NCI-H510A treated with DMSO at 0.1 percent for 48 hours (cell line): ENCODE data around the gene DRC7.
"Not testable (repeated sequence)": the region's sequence is repeated elsewhere in the genome, so short reads cannot be mapped to it uniquely, and the experiment has no call there.

ENCODE experiments used
- DNase-seq: peaks from one replicate; lab custom pipeline; 2025; lab: John Stamatoyannopoulos, UW

DRC7 gene

DNA sequence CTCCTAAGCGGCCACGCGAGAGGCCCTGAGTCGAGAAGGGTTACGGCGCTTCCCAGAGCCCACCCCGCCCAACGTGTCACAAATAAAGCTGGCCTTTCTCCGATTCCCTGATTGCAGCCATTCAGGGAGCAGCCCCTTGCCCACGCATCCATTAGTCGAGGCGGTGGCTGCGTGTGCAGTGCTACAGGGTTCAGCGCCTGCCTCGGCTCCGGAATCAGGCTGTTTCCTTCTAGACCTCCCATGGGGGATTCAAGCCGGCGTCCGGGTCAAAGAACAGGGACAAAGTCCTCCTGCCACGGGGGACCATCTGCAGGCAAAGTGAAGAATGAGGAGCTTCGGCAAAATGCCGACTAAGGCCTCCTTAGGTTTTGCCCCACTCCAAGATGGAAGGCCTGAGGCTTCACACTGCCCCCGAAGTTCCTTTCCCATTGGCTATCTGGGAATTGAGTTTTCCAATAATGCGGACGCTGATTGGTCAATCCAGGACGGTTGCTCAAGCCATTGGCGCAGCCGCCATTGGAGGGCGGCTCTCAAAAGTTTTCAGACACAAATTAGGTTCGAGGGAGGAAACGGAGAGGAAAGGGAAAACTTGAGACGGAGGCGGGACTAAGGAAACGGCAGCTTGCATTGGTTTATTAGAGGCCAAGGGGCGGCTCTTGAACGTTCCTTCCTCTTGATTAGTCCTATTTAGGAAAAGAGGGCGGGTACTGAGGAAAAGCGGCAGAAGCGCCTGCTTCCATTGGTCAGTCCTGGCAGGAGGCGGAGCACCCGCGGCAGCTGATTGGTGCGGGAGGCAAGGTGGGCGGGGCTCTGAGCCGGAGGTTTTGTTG, 40.5 kb downstream of the DRC7 start:
- peak; percentile 99 for DNase-seq

DNA sequence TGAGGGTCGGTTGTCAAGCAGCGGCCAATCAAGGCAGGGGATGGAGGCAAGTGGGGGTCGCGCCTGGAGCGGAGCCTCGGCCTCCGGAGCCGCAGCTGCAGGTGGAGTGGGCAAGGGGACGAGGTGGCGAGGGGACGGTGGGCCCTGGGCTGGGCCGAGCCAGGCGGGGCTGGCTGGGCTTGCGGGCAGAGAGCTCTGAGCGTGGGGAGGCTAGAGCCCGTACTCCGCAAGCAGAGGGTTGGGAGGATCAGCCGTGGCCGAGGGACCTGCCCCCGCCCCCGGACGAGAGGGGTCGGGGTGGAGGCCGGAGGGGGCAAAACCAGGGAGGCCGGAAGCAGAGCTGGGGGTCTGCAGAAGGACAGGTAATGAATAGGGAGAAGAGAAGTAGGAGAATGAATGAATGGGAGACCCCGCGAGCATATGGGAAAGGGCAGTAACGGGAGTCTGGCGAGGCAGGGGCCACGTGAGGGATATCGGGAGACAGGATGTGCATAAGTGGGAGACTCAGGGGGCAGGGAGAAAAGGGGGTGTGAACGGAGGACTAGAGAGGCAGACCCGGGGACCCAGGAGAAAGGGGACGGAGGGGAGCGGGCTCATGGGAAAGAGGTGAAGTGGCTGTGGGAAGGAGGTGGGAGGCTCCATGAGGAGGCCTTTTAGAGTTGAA, 41.3 kb downstream of the DRC7 start, which contains the start of gene KATNB1:
Gene KATNB1 (plus strand): TSS at position 16 of the 664 bp plus-strand sequence. CDS start 1,474 bp downstream, outside the sequence.
- DNase-seq = peak; percentile 38

DNA sequence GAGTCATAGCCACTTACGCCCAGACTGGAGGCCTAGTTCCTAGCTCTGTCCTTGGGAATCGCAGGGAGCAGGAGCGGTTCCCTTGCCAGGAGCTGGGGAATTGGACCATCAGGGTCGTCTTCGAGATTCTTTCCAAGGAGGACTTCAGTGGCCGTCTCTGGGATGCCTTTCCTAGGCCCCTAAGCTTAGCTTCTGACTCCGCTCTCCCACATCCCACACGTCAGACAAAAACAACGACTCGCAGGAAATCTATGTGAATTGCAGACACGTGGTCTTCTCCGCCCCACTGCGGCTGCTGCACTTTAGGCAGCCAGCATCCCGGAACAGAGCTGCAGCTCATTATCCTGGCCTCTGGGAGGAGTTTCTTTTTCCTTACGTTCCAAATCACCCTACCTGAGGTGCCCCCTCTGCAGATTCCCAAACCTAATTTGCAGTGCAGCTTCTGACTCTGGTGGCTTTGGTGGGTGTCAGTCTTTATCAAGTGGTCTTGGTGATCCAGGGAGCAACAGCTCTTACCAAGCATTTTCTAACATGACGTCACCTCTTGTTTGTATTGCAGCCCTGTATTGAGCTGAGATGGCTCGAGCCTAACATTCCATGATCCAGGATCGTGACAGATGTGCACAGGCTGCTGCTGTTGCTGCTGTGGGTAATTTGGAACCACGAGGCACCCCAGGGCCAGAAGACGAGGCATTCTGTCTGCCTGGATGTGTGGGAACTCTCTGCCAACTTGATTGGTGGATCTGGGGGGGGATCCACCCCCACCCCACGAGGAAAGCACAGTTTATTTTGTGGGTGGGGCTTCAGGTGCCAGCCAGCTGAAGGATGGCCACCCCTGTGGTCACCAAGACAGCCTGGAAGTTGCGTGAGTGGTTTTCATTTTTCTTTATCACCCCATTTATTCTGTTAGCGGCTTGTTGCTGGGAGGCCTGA, 42.1 kb downstream of the DRC7 start:
- peak; percentile 88 for DNase-seq

DNA sequence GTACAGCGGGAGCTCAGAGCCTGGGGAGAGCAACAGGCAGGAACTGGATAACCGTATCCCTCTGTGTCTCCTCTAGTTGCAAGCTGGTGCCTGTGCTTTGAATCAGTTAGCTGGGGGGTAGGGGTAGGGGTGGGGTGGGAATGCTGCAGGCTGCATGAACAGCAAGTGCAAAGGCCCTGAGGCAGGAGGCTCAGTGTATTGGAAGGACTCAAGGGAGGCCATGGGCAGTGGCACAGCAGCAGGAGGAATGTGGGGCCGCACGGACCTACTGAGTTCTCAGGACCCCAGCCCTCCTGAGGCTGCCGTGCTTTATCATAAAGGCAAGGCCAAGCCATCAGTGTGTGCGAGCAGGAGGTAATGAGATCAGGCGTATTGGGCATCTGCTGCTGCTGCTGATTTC, 44.2 kb downstream of the DRC7 start:
- no peak for DNase-seq

DNA sequence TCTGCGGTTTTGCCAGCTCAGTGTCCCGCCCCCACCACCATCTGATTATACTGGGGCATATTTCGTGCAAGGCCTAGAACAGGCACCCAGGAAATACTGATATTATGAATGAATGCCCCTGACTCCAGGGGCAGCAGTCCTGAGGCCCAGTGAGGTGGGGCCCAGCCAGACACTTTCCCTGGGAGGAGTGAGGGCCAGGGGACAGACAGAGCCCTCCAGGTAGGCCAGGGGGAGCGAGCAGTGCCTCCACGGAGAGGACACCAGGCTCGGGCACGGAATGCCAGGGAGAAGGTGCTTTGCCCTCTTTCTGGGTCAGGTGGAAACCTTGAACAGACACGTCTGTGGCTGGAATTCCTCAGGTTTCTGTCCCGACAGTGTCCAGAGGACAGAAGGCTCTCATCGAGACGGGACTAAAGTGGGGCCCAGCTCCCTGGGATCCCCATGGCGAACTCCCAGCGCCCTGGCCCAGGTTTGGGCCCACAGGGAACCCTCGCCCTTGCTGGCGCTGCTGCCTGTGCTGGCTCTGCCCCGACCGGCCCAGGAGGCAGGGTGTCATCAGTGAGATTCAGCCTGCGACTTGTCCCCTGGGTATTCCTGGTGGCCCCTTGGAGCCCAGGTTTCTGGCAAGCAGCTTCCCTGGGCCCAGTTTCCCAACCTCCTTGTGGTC, 45.3 kb downstream of the DRC7 start:
- DNase-seq = no peak

DNA sequence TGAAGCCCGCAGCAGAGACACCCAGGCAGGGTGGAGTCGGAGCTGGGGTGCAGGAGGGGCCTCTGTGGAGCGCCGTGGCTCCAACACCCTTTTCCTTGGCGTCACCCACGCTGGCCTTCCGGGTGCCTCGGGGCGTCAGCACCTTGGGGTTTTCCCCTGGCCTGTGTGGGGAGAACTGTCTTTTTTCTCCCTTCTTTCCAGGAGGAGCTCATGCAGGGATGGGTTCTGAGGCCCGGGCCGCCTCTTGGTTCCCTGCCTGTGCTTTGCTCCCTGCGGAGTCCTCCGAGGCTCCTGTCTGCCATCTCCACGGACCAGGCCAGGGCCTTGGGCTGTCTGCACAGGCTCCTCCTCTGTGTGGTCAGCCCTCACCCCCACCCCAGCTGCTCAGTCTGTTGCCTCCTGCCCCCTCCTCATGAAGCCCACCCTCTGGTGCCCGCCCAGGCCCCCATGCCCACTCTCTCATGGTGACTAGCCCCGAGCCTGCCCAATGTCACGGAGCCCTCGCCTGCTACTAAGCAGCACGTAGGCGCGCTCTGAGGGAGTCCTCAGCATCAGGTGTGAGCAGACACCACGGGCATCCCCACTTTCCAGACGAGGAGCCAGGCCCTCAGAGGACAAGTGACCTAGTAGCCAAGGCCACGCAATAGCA, 45.9 kb downstream of the DRC7 start:
- no peak for DNase-seq

DNA sequence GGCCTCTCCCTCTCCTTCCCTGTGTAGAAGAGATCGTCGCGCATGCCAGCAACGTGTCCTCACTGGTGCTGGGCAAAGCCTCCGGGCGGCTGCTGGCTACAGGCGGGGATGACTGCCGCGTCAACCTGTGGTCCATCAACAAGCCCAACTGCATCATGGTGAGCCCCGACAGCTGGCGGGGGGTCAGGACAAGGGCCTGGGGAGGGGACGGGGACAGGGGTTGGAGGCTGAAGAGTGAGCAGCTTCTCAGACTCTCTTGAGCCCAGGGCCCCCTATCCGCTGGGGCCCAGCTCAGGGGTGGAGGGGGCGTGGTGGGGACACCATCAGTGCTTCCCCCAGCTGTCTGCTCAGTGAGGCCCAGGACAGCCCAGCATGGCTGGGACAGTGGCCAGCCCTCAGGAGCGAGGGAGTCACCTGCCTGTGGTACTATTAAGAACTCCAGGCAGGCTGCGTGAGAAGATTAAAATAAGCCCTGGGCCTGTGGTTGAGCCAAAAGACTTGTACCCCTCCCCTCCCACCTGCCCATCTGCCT, 47.1 kb downstream of the DRC7 start:
- DNase-seq = no peak

DNA sequence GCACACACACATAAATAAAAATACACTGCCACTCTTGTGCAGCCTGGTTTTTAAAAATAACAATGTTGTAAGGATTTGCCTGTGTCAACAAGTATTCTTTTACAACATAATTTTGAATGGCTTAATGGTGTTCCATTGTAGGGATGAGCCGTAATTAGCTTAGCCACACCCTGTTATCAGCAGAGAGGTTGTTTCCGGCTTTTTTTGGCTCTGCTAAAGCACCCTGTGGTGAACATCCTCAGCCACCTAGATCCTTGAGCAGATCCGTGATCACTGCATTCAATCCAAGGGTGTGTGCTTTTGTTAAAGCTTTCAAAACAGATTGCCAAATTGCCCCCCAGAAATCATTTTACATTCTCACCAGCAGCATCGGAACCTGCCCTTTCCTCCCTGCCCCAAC, 47.9 kb downstream of the DRC7 start:
- no peak for DNase-seq

DNA sequence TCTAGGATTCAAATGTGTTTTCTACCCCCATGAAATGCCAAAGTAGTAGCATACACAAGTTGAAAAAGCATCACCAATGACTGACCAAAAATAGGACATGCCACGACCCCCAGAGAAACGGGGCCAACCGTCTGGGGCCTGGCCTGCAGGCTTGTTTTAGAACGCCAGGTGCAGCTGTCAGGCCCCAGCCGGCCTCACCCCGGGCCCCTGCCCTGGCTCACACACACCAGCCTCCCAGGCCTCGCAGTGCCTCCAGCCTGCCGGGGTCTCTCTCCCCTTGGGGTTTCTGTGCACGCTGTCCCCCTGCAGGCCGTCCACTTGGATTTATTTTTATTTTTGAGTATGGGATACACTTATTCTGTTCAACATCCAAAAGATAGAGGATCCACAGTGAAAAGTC, 48.9 kb downstream of the DRC7 start:
- DNase-seq = no peak

DNA sequence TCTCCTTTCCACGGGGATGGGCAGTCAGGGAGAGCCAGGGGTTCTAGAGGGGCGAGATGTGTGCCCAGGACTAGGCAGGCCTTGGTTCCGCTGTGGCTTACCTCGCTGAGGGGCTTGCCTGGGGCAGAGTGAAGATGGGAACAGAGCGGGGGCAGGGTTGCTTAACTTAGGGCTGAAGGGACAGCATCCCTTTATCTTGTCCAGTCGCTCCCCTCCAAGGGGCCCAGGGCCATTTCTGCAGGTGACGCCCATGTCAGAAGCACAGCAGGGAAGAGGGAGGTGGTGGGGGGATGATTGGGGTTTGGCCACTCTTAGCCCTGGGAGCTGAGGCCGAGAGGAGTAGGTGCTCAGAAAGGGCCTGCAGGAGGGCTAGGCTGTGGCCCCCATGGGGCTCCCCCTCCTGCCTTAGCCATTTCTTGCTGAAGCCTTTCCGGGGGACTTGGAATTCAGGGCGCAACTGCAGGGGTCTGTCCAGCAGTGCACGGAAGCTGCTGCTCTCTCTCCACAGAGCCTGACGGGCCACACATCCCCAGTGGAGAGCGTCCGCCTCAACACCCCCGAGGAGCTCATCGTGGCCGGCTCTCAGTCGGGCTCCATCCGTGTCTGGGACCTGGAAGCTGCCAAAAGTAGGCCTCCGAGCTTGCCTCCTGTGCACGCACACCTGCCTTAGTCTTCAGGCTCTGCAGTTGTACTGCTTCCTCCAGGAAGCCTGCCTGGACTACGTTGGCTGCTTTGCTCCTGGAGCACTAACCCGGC, 49.5 kb downstream of the DRC7 start:
- no peak for DNase-seq

DNA sequence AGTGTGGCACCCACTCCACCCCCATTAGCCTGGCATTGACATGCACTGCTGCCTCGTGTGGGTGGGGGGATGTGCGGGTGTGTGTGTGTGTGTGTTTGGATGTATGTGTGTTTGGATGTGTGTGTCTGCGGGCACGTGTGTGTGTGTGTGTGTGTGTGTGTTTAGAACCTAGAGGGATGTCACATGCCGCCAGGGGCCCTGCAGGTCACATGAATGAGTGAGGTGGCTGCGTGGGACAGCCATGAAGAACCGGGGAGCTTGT, 50.0 kb downstream of the DRC7 start:
- no peak for DNase-seq

DNA sequence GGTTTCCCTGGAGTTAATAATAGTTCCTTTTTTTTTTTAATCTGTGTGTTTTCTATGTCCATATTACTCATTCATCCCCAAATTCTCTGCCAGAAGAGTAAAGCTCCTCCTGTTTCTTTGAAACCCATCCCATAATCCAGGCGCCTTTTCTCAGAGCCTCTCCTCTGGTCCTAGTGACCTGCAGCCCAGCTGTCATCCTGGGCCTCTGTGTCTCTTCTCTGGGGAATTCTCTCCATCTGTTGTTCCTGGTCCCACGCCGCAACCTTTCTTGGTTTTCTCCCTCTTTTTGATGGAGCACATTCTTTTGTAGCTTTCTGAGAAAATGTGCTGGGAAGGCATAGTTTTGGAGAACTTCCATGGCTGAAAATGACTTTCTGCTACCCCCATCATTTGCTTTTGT, 51.2 kb downstream of the DRC7 start:
- DNase-seq = no peak

DNA sequence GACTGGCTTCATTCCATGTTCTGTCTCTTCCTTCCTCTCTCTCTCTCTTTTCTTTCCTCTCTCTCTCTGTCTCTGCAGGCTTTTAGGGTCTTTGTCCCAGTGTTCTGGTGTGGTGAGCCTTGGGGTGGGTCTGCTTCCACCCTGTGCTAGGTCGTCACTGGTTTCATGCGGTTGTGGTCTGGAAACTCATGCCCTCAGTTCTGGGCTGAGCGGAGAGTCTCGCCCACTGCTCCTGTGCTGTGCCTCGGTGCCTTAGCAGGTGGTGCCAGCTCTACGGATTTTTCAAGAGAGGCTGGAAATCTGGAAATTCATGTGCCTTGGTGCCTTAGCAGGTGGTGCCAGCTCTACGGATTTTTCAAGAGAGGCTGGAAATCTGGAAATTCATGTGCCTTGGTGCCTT, 51.7 kb downstream of the DRC7 start:
- not testable (repeated sequence) for DNase-seq

DNA sequence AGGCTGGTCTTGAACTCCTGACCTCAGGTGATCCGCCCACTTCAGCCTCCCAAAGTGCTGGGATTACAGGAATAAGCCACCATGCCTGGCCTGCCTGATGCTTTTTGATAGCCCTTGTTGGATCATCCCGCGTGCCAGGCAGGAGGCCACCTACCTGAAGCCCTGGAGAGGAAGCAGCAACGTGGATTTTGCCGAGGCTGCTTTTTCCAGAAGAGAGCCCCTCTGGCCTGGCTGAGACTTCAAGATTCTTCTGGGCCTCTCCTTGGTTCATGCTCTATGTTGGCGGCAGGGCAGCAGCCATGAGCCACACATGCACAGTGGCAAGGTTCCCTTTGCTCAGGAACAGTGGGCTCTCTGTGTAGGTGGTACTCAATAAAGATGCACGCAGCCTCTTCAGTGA, 52.5 kb downstream of the DRC7 start:
- no peak for DNase-seq

DNA sequence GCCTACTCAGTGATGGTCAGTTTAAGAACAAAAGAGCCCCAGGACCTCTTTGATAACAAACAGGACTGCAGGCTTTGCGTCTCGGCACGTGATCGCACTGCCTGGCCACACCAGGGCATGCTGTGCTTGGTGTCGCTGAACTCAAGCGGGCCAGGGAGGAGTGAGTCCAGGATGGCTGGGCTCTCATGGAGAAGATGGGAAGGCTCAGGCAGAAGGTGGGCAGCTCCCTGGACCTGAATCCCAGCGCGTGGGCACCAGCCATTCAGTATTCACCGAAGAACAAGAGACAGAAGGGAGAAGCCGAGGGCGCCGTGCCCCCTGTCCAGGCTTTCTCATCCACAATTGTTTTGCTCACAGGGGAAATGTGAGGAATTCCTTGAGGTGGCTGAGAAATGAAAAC, 52.9 kb downstream of the DRC7 start:
- DNase-seq = no peak

DNA sequence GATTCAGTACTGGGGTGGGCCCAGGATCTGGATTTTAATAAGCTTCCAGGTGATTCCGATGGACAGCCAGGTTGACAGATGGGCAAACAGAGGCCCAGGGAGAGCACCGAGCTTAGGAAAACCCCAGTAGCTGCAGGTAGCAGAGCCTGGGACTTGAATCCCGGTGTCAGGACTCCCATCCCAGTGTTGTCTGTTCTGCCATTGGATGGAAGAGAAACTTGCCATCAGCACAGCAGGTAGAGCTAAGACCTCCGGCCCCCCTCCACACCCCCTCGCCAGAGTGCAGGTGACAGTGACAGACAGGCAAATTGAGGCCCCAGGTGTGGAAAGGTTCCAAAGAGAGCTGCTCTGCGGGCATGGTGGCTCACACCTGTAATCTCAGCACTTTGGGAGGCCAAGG, 53.4 kb downstream of the DRC7 start:
- no peak for DNase-seq

DNA sequence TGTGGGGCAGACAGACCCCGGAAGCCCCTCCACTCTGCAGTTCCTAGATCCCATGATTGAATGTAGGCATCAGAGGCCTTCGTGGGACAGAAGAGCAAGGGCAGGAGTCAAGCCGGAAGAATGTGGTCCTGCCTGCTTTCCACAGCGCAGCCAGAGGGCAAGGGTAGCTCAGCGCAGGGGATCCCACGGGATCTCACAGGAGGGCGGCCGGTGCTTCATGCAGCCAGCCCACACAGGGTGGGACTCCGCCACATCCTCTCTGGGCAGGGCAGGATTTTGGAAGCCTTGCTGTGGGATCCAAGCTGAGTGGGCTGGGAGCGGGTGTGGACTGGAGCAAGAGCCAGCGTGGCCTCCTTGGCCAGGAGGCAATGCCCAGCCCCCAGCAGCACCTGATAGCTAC, 54.0 kb downstream of the DRC7 start:
- DNase-seq = no peak

DNA sequence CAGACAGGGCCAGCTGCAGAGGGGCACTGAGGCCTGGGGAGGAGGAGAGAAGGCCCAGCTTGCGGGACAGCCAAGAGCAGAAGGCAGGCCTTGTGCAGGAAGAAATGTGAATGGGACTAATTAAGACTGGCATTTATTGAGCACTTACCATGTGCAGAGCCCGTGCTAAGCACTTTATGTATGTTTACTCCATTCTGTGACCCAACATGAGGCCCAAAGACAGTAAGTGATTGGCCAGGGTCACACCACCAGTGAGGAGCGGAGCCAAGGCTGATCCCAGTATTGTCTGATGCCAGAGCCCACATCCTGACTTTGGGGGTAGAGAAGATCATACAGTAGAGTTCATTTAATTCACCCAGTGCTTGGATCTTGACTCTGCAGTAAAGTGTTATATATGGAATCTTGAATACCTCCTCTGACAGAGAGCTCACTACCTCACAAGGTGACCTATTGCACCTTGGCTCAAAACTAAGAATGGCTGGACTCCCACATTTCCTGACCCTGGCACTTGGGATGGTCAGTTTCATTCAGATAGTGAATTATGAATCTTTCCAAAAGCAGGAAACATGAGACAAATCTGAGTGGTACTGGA, 54.6 kb downstream of the DRC7 start:
- no peak for DNase-seq

DNA sequence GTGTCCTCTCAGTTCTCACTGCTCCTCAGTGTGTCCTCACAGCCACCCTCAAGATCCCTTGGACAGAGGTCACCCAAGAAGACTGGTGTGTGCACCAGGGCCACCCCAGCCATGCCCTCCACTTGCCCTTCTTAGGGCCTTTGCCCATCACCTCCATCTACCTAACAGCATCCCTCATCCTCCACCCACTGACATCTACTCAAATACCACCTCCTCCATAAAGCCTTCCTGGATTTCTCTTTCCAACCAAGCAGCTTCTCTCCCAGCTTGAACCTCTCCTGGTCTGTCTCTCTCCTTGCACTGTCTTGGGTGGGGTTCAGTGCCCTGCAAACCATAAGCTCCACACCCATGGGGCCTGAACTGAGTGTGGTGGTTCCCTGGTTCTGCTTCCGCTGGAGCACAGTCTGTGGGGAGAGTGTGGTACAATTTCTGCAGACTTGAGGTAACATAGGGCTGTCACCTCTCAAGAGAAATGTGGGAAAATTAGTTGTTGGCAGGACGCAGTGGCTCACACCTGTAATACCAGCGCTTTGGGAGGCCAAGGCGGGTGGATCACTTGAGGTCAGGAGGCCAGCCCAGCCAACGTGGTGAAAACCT, 55.3 kb downstream of the DRC7 start:
- no peak for DNase-seq
